GM18519 (cell line): Measurements from ENCODE around the gene PLEKHG5.

Experiments
- ATAC-seq: cut with Tn5 transposase; IDR thresholded peaks from one replicate; pipeline ENCODE4 v1.9.1; 2021; ENCODE audit warnings: mild to moderate bottlenecking, moderate library complexity; ENCODE audit not compliant: unreplicated experiment, low FRiP score

Gene PLEKHG5

GRCh38 chr1:6483017-6483760 is 8.3 kb downstream of the PLEKHG5 start:
- ATAC-seq, result no peak

GRCh38 chr1:6481820-6482219 is 9.6 kb downstream of the PLEKHG5 start:
- no peak for ATAC-seq

- no peak for ATAC-seq
Observed at GRCh38 chr1:6477039-6477820, 14.2 kb downstream of the PLEKHG5 start.

GRCh38 chr1:6476483-6476882 is 15.0 kb downstream of the PLEKHG5 start:
- ATAC-seq, result no peak

GRCh38 chr1:6475381-6476133 is 15.9 kb downstream of the PLEKHG5 start:
- ATAC-seq, result no peak

GRCh38 chr1:6474815-6475282 is 16.6 kb downstream of the PLEKHG5 start:
- no peak for ATAC-seq

GRCh38 chr1:6473974-6474814 is 17.3 kb downstream of the PLEKHG5 start:
- ATAC-seq, result no peak

- no peak for ATAC-seq
Observed at GRCh38 chr1:6473156-6473555, 18.3 kb downstream of the PLEKHG5 start.

- ATAC-seq, result no peak
Observed at GRCh38 chr1:6472391-6472790, 19.1 kb downstream of the PLEKHG5 start.

GRCh38 chr1:6471970-6472368 is 19.5 kb downstream of the PLEKHG5 start:
- ATAC-seq, result no peak

GRCh38 chr1:6471086-6471969 is 20.1 kb downstream of the PLEKHG5 start:
- no peak for ATAC-seq

- ATAC-seq, result no peak
Observed at GRCh38 chr1:6470132-6471085, 21.1 kb downstream of the PLEKHG5 start.

GRCh38 chr1:6468729-6469461 is 22.6 kb downstream of the PLEKHG5 start:
- no peak for ATAC-seq

GRCh38 chr1:6467744-6468688 is 23.5 kb downstream of the PLEKHG5 start:
- ATAC-seq, result no peak

- ATAC-seq, result no peak
Observed at GRCh38 chr1:6467224-6467623, 24.2 kb downstream of the PLEKHG5 start.

- no peak for ATAC-seq
Observed at GRCh38 chr1:6466751-6467150, 24.7 kb downstream of the PLEKHG5 start.
